ENCODE data around the gene RIC1. TPM values are rescaled to one million over a fixed set of nuclear protein-coding genes. Genes with fewer than 3 reads are reported as not detected.
"Not testable (repeated sequence)": the region's sequence is repeated elsewhere in the genome, so short reads cannot be mapped to it uniquely, and the experiment has no call there.

Gene RIC1
- total RNA-seq, 1 donor from 2014 or later = 23.9 TPM

DNA sequence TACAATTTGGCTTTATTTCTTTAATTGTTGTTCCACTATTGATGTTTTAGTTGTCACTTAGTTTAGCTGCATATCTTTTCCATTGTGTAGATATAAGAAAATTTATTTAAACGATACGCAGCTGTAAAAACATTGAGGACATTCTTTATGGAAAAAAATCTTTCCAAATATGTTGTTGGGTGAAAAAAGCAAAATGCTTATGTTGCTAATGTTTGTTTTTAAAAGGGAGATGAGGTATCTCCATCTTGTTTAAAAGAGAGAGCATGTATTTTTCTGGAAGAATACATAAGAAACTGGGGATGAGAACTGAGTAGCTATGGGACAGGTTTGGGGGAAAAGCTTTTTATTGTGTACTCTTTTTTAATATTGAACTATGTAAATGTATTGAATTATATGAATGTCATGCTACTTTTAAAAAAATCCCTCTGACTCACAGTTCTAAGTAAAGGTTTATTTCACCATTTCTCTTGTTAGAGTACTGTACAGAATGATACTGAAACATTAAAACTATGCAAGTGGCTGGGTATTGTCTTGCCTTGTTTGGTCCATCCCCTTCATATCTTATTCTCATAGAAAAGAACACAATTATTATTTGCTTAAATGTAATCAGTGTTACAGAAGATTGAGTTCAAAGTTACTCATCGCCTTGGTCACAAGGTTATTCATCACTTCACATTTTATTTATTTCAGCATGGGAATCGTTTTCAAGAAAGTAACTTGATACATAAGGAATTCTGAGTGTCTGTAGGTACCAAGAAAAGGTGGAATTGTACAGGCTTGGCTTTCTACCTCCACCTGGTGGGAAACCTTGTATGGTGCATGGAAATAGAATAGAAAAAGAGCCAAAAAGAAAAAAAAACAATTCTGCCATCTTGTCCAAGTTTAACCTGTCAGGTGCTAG, 85.8 kb downstream of the RIC1 start:
- Histone ChIP-seq H3K36me3 (peaks cover under 1% of the 10 kb centered on the region), H3K27ac (no peak overlapping the region), H3K4me1 (no peaks in the 10 kb centered on the region), H3K27me3 (no peaks in the 10 kb centered on the region), H3K4me3 (no peak overlapping the region), H3K9me3 (no peaks in the 10 kb centered on the region)
- DNase-seq = no peak
- TF ChIP-seq, protein P1, sequence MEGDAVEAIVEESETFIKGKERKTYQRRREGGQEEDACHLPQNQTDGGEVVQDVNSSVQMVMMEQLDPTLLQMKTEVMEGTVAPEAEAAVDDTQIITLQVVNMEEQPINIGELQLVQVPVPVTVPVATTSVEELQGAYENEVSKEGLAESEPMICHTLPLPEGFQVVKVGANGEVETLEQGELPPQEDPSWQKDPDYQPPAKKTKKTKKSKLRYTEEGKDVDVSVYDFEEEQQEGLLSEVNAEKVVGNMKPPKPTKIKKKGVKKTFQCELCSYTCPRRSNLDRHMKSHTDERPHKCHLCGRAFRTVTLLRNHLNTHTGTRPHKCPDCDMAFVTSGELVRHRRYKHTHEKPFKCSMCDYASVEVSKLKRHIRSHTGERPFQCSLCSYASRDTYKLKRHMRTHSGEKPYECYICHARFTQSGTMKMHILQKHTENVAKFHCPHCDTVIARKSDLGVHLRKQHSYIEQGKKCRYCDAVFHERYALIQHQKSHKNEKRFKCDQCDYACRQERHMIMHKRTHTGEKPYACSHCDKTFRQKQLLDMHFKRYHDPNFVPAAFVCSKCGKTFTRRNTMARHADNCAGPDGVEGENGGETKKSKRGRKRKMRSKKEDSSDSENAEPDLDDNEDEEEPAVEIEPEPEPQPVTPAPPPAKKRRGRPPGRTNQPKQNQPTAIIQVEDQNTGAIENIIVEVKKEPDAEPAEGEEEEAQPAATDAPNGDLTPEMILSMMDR (IDR thresholded peaks at IDR 0.05) = peak; percentile 36
- intact Hi-C loops (cut with DNase I) = no loop called here
- ATAC-seq = no peak

DNA sequence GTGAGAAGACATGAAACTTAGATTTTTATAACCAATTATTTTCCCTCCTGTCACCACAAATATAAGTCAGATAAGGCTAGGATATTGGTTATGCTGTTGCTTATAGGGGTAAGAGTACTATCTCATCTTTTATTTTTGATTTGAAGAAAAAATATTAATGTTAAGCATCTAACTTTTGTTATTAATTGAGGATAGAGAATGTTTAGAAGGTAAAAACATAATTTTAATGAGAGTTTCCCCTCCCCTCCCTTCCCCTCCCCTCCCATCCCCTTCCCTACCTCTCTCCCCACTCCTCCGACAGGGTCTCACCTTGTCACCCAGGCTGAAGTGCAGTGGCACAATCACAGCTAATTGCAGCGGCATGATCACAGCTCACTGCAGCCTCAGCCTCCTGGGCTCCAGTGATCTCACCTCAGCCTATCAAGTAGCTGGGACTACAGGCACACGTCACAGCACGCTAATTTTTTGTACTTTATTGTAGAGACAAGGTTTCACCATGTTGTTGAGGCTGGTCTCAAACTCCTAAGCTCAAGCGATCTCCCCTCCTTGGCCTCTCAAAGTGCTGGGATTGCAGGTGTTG, 86.7 kb downstream of the RIC1 start:
- Histone ChIP-seq H3K36me3 (peaks cover 9% of the 10 kb centered on the region), H3K4me1 (no peaks in the 10 kb centered on the region), H3K27ac (no peak overlapping the region), H3K27me3 (no peaks in the 10 kb centered on the region), H3K4me3 (no peak overlapping the region), H3K9me3 (no peaks in the 10 kb centered on the region)
- TF ChIP-seq, protein P1 (IDR thresholded peaks at IDR 0.05) = no peak
- ATAC-seq (no peak), DNase-seq (no peak)
- intact Hi-C loops (cut with DNase I) = no loop called here

DNA sequence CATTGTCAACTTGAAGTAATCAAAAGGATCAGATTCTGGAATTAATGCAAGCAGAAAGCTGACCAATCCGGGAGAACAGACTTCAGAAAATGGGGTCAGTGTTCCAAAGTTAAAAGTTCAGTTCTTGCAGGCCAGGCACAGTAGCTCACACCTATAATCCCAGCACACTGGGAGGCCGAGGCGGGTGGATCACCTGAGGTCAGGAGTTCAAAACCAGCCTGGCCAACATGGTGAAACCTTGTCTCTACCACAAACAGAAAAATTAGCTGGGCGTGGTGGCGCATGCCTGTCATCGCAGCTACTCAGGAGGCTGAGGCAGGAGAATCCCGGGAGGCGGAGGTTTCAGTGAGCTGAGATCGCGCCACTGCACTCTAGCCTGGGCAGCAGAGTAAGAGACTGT, 88.5 kb downstream of the RIC1 start:
- H3K27me3 ChIP-seq; ATAC-seq; H3K9me3 ChIP-seq; DNase-seq; H3K27ac ChIP-seq; H3K4me3 ChIP-seq; H3K4me1 ChIP-seq; intact Hi-C loops (cut with DNase I): not testable (repeated sequence)
- peaks cover 18% of the 10 kb centered on the region for H3K36me3 ChIP-seq

DNA sequence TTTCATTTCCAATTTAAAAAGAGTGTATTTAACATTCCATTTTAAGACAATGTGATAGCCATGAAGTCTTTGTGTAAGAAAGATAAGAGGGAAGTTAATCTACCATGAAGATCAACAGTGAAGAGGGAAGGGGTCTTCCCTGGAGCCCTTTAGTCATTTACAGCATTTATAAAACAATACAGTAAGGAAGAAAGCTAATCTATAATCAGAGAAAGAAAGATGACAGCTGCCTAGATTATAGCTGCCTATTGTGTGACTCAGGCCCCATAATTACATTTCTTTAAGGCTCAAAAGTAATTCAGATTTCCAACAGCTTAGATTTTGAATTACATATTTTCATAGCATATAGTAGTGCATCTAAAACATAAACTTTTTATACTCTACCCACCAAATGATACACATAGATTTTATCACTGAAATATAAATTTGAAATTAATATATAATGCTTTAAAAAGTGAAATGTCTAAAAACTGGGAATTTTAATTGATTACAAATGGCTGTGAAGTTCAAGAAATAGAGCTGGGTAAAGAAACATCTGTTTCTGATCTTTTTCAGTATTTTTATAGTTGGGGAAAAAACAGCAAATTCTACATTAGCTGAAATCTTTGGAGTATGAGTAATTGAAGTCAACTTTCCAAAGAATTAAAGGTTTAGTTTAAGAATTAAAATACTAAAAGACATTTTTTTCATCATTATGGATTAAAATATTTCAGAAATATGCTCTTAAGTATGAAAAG, 89.6 kb downstream of the RIC1 start:
- Histone ChIP-seq H3K27ac (no peak overlapping the region), H3K27me3 (no peaks in the 10 kb centered on the region), H3K9me3 (no peaks in the 10 kb centered on the region), H3K4me3 (no peak overlapping the region), H3K36me3 (peaks cover 21% of the 10 kb centered on the region), H3K4me1 (no peaks in the 10 kb centered on the region)
- intact Hi-C loops (cut with DNase I) = no loop called here
- ATAC-seq (no peak), DNase-seq (no peak)
- TF ChIP-seq, protein P1 (IDR thresholded peaks at IDR 0.05) = no peak

DNA sequence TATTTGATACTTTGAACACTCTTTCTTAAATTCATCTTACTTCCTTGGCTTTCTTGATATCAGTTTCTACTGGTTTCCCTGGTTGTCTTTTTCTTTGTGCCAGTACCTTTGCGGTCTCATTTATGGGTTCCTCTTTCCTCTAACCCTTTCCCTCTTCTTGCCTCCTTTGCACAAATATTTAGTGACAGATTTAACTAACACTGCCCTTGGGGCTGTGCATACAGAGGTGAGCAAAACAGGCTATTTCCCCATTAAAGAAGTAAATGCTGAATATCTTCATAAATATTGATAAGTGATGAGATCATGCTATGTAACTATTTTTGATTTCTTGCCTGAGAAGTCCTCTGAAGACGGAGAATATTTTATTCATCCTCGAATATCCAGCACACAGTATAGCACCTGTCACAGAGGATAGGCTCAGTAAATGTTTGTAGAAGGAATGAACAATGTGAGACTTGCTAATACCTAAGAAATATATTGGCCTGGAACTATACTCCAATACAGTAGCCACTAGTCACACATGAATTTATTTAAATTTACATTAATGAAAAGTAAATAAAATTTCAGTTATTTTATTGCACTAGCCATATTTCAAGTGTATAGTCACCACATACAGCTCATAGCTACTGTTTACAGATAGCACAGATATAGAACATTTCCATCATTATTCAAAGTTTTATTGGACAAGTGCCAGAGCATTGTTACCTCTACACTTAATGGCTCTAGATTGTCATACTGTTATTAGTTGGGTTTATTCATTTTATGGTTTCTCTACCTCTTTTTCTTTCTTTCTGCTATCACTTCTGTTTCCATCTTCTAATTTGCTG, 90.4 kb downstream of the RIC1 start:
- Histone ChIP-seq H3K27ac (no peak overlapping the region), H3K9me3 (no peaks in the 10 kb centered on the region), H3K4me3 (no peak overlapping the region), H3K27me3 (no peaks in the 10 kb centered on the region), H3K4me1 (no peaks in the 10 kb centered on the region), H3K36me3 (peaks cover 21% of the 10 kb centered on the region)
- TF ChIP-seq, protein P1 (IDR thresholded peaks at IDR 0.05) = no peak
- ATAC-seq = no peak
- DNase-seq = no peak
- intact Hi-C loops (cut with DNase I) = no loop called here

All from upper lobe of right lung (tissue), 1 donor.